OCI-LY3 (cell line): ENCODE results near the gene UNCX.
"Not testable (repeated sequence)": the region's sequence is repeated elsewhere in the genome, so short reads cannot be mapped to it uniquely, and the experiment has no call there.

ENCODE experiments used
- H2AFZ ChIP-seq: fragments of 200-600, 300-600 bp; shearing (Covaris generic); 2 replicates; pipeline ENCODE4 v1.6.0; 2014; ENCODE audit warnings: antibody characterized with exemption, low read depth, low read length
- H3K27ac ChIP-seq: fragments of 200-600, 300-600 bp; sonication (generic); 2 replicates; pipeline ENCODE4 v1.5.1; 2014; ENCODE audit warnings: mild to moderate bottlenecking, low read length, moderate library complexity, mixed read lengths
- H3K27me3 ChIP-seq: fragments of 200-600, 300-600 bp; sonication (generic); 2 replicates; pipeline ENCODE4 v1.6.1; 2014; ENCODE audit warnings: low read depth, low read length, mixed read lengths
- H3K36me3 ChIP-seq: fragments of 200-600, 300-600 bp; sonication (generic); replicated peaks from 2 replicates; pipeline ENCODE3; 2014; ENCODE audit warnings: low read depth, low read length, mixed read lengths
- H3K4me1 ChIP-seq: fragments of 300-600, 200-600 bp; sonication (generic); 2 replicates; pipeline ENCODE4 v1.6.1; 2014; ENCODE audit warnings: low read length, mixed read lengths
- H3K4me2 ChIP-seq: fragments of 200-600, 300-600 bp; sonication (generic); 2 replicates; pipeline ENCODE4 v1.6.1; 2014; ENCODE audit warnings: low read length, mixed read lengths
- H3K4me3 ChIP-seq: fragments of 300-600, 200-600 bp; sonication (generic); 2 replicates; pipeline ENCODE4 v1.5.1; 2014; ENCODE audit warnings: antibody characterized with exemption, mild to moderate bottlenecking, low read length, moderate library complexity
- H3K79me2 ChIP-seq: fragments of 300-600, 200-600 bp; shearing (Covaris generic); 2 replicates; pipeline ENCODE4 v1.6.1; 2014; ENCODE audit warnings: mild to moderate bottlenecking, low read length, mixed read lengths
- H3K9ac ChIP-seq: fragments of 300-600, 200-600 bp; shearing (Covaris generic); 2 replicates; pipeline ENCODE4 v1.6.0; 2014; ENCODE audit warnings: mild to moderate bottlenecking, low read length, moderate library complexity
- H3K9me3 ChIP-seq: fragments of 200-600, 300-600 bp; shearing (Covaris generic); 2 replicates; pipeline ENCODE4 v1.6.1; 2014; ENCODE audit warnings: low read length, mixed read lengths; ENCODE audit not compliant: insufficient read depth
- H4K20me1 ChIP-seq: fragments of 200-600, 300-600 bp; sonication (generic); 2 replicates; pipeline ENCODE4 v1.6.1; 2016; ENCODE audit warnings: low read length, mixed read lengths; ENCODE audit not compliant: insufficient read depth
- CTCF ChIP-seq: fragments of 200-600, 300-600 bp; sonication (generic); IDR thresholded peaks from 2 replicates; pipeline ENCODE4 v1.5.1; 2014; ENCODE audit warnings: antibody characterized with exemption, low read length, low read depth
- EZH2phosphoT487 ChIP-seq: fragments of 200-600 bp; shearing (Covaris generic); IDR thresholded peaks from 2 replicates; pipeline ENCODE4 v1.6.1; 2018; ENCODE audit warnings: antibody characterized with exemption, mixed run types, low read depth

Gene UNCX

GRCh38 chr7:1209097-1209496, 23.6 kb upstream of the UNCX start:
- Histone ChIP-seq H3K4me3 (no peak overlapping the region), H2AFZ (no peak overlapping the region), H3K27ac (no peak overlapping the region), H3K79me2 (no peaks in the 10 kb centered on the region), H3K4me2 (no peak overlapping the region), H3K4me1 (no peaks in the 10 kb centered on the region), H3K9ac (no peak overlapping the region), H3K36me3 (no peaks in the 10 kb centered on the region), H3K27me3 (no peaks in the 10 kb centered on the region), H4K20me1 (no peaks in the 10 kb centered on the region), H3K9me3 (no peaks in the 10 kb centered on the region)
- TF ChIP-seq EZH2phosphoT487 (no peak), CTCF (no peak)

- Histone ChIP-seq H4K20me1 (no peaks in the 10 kb centered on the region), H3K9ac (no peak overlapping the region), H3K4me1 (no peaks in the 10 kb centered on the region), H3K4me3 (no peak overlapping the region), H3K4me2 (no peak overlapping the region), H3K27ac (no peak overlapping the region), H2AFZ (no peak overlapping the region), H3K27me3 (no peaks in the 10 kb centered on the region), H3K36me3 (no peaks in the 10 kb centered on the region), H3K9me3 (no peaks in the 10 kb centered on the region), H3K79me2 (no peaks in the 10 kb centered on the region)
- no peak for TF ChIP-seq CTCF
- no peak for TF ChIP-seq EZH2phosphoT487
Measured at GRCh38 chr7:1210321-1210978, 22.2 kb upstream of the UNCX start.

GRCh38 chr7:1210979-1211608, 21.6 kb upstream of the UNCX start:
- Histone ChIP-seq H4K20me1 (no peaks in the 10 kb centered on the region), H3K4me2 (no peak overlapping the region)
- TF ChIP-seq CTCF (no peak), EZH2phosphoT487 (no peak)

GRCh38 chr7:1211611-1212010, 21.1 kb upstream of the UNCX start:
- Histone ChIP-seq H3K4me2 (no peak overlapping the region), H3K27me3 (no peaks in the 10 kb centered on the region), H3K79me2 (no peaks in the 10 kb centered on the region), H3K9me3 (no peaks in the 10 kb centered on the region), H3K4me3 (no peak overlapping the region), H2AFZ (no peak overlapping the region), H4K20me1 (no peaks in the 10 kb centered on the region), H3K9ac (no peak overlapping the region), H3K4me1 (no peaks in the 10 kb centered on the region), H3K27ac (no peak overlapping the region), H3K36me3 (no peaks in the 10 kb centered on the region)
- TF ChIP-seq EZH2phosphoT487, result no peak

More at GRCh38 chr7:1210979-1211608, 21.6 kb upstream of the UNCX start:
- Histone ChIP-seq H3K27me3 (no peaks in the 10 kb centered on the region), H2AFZ (no peak overlapping the region), H3K79me2 (no peaks in the 10 kb centered on the region), H3K4me1 (no peaks in the 10 kb centered on the region), H3K4me3 (no peak overlapping the region), H3K36me3 (no peaks in the 10 kb centered on the region), H3K9me3 (no peaks in the 10 kb centered on the region), H3K27ac (no peak overlapping the region), H3K9ac (no peak overlapping the region)

- not testable (repeated sequence) for H3K79me2 ChIP-seq, H3K9me3 ChIP-seq, H3K27ac ChIP-seq, H3K4me2 ChIP-seq, H4K20me1 ChIP-seq, H3K9ac ChIP-seq, H3K4me1 ChIP-seq, H3K36me3 ChIP-seq, H3K4me3 ChIP-seq, H2AFZ ChIP-seq, H3K27me3 ChIP-seq
Measured at GRCh38 chr7:1212025-1212424, 20.6 kb upstream of the UNCX start.
